Panc1 (cell line): ENCODE data around the gene RAB4A. TPM values are rescaled to one million over a fixed set of nuclear protein-coding genes. Genes with fewer than 3 reads are reported as not detected.

Experiments used
- ATAC-seq: fragments of 200-7000 bp; cut with Tn5 transposase; 2 replicates; pipeline ENCODE4 v1.9.1; 2020; ENCODE audit warnings: mild to moderate bottlenecking, moderate library complexity
- BruUV-seq: library from RNA; stranded (reverse); fragments of 400-500 nt; replicated peaks from 2 replicates; lab custom pipeline; 2021; lab: Mats Ljungman, UMichigan
- CTCF ChIA-PET: fragments of 300-600 bp; sonication (Branson Sonifier 250); formaldehyde crosslinking; loops from one replicate; lab custom pipeline; 2022; ENCODE audit warnings: antibody characterized with exemption; lab: Charles Lee
- POLR2A ChIA-PET: fragments of 300-600 bp; sonication (Branson Sonifier 250); formaldehyde crosslinking; loops from one replicate; lab custom pipeline; 2022; ENCODE audit warnings: antibody characterized with exemption; lab: Charles Lee
- DNase-seq: peaks from one replicate; pipeline ENCODE4 v3.0.0-alpha.2; 2010; ENCODE audit warnings: low read depth, low spot score
- H3K27ac ChIP-seq: 2 replicates; pipeline ENCODE4 v1.5.1; 2011; ENCODE audit warnings: mild to moderate bottlenecking, low read length, inconsistent platforms
- H3K27me3 ChIP-seq: fragments of 200-500 bp; sonication (Bioruptor generic); 2 replicates; pipeline ENCODE4 v1.6.0; 2014; ENCODE audit warnings: low read length, inconsistent platforms; ENCODE audit not compliant: control insufficient read depth, insufficient read depth
- H3K36me3 ChIP-seq: fragments of 200-500 bp; sonication (Bioruptor generic); 2 replicates; pipeline ENCODE4 v1.5.1; 2014; ENCODE audit warnings: inconsistent platforms, mild to moderate bottlenecking, low read length, moderate library complexity; ENCODE audit not compliant: control insufficient read depth, insufficient read depth
- H3K4me1 ChIP-seq: 2 replicates; pipeline ENCODE4 v1.5.1; 2011; ENCODE audit warnings: inconsistent platforms, mild to moderate bottlenecking, low read length, moderate library complexity; ENCODE audit not compliant: control insufficient read depth, insufficient read depth
- H3K4me3 ChIP-seq, 2 experiments: 2 replicates each; pipeline ENCODE4 v1.5.1; 2011 to 2012; ENCODE audit warnings: low read depth in 2 of 2, low read length in 2 of 2, mild to moderate bottlenecking in 2 of 2, inconsistent platforms in 1 of 2, moderate library complexity in 1 of 2
- H3K9me3 ChIP-seq: fragments of 200-500 bp; sonication (Bioruptor generic); 2 replicates; pipeline ENCODE4 v1.5.1; 2014; ENCODE audit warnings: low read depth, mild to moderate bottlenecking, inconsistent platforms, low read length, moderate library complexity; ENCODE audit not compliant: control insufficient read depth, insufficient read depth
- CTCF ChIP-seq: fragments of 450-650 bp; IDR thresholded peaks from 2 replicates; pipeline ENCODE4 v1.5.1; 2017; ENCODE audit warnings: mild to moderate bottlenecking
- POLR2AphosphoS5 ChIP-seq: IDR thresholded peaks from 2 replicates; pipeline ENCODE4 v1.6.1; 2012; ENCODE audit warnings: mild to moderate bottlenecking, low read depth, low read length, moderate library complexity
- REST ChIP-seq, 2 experiments: IDR thresholded peaks; 2 replicates each; pipeline ENCODE4 v1.6.1; 2011 to 2012; ENCODE audit warnings: low read depth in 2 of 2, control low read depth in 1 of 2, low read length in 1 of 2, mild to moderate bottlenecking in 1 of 2, moderate library complexity in 1 of 2; ENCODE audit not compliant: insufficient read depth in 1 of 2
- SIN3A ChIP-seq: IDR thresholded peaks from 2 replicates; pipeline ENCODE4 v1.6.1; 2012; ENCODE audit warnings: low read depth, mild to moderate bottlenecking, low read length, moderate library complexity, borderline replicate concordance; ENCODE audit not compliant: insufficient read depth
- TCF7L2 ChIP-seq: IDR thresholded peaks from 2 replicates; pipeline ENCODE4 v1.6.1; 2011; ENCODE audit warnings: mild to moderate bottlenecking, low read depth, low read length, inconsistent platforms
- in situ Hi-C: cut with HindIII; loops from 2 replicates; pipeline ENCODE4 v1.10.0; 2016; ENCODE audit warnings: low sequenced_read_pairs, low pct_unique_long_range_greater_than_20kb
- intact Hi-C: fragments of 100-400 bp; cut with micrococcal nuclease; formaldehyde crosslinking; loops from one replicate; pipeline ENCODE4 v1.10.0; 2022; ENCODE audit not compliant: unreplicated experiment
- total RNA-seq: library from RNA; stranded (reverse); gene quantifications from one replicate; pipeline ENCODE4 v1.2.1, GENCODE V29; 2021; ENCODE audit not compliant: unreplicated experiment

RAB4A gene
- total RNA-seq, 1 experiment from 2014 or later, result 73.0 TPM

GRCh38 chr1:229349463-229350385, 78.8 kb downstream of the RAB4A start:
- TF ChIP-seq TCF7L2, result no peak
- no peak for TF ChIP-seq CTCF
- no peak for TF ChIP-seq REST (IDR thresholded peaks at IDR 0.05; ENCODE audit: insufficient read depth in 1 of 2, low read depth in 2 of 2, low read length in 1 of 2)
- TF ChIP-seq POLR2AphosphoS5, result no peak
- Histone ChIP-seq H3K36me3 (no peaks in the 10 kb centered on the region), H3K27ac (no peak overlapping the region), H3K4me1 (no peaks in the 10 kb centered on the region), H3K9me3 (peaks cover 6% of the 10 kb centered on the region; the same call in 1 of the 2 replicates), H3K27me3 (no peaks in the 10 kb centered on the region; the same call in 1 of the 2 replicates), H3K4me3 (no peak overlapping the region)
- intact Hi-C loops, result loop anchor here (10.0 kb wide), 3 partner anchors 55 to 135 kb away; no protein-coding TSS in a partner anchor
- ChIA-PET POLR2A (no interaction called here), CTCF (no interaction called here)
- ATAC-seq (no peak), DNase-seq (no peak)
- BruUV-seq, result no TSS peak
- in situ Hi-C loops, result no loop called here

GRCh38 chr1:229352975-229353374, 82.1 kb downstream of the RAB4A start:
- no peak for ATAC-seq
- H3K4me1 ChIP-seq, result no peaks in the 10 kb centered on the region
- TF ChIP-seq POLR2AphosphoS5 (no peak), CTCF (no peak), SIN3A (no peak), REST (IDR thresholded peaks at IDR 0.05; ENCODE audit: insufficient read depth in 1 of 2, low read depth in 2 of 2, low read length in 1 of 2) (no peak), TCF7L2 (no peak)
- no peak overlapping the region for H3K4me3 ChIP-seq
- no TSS peak for BruUV-seq
- no peak for DNase-seq
- no peak overlapping the region for H3K27ac ChIP-seq
- POLR2A ChIA-PET, result no interaction called here
- in situ Hi-C loops (no loop called here), intact Hi-C loops (no loop called here)
- no peaks in the 10 kb centered on the region for H3K36me3 ChIP-seq
- CTCF ChIA-PET, result no interaction called here
- peaks cover 2% of the 10 kb centered on the region; the same call in 1 of the 2 replicates for H3K27me3 ChIP-seq
- H3K9me3 ChIP-seq, result peaks cover 6% of the 10 kb centered on the region; the same call in 1 of the 2 replicates
